HCT116 (cell line): ENCODE results near the gene ADARB2.

Experiments
- CBX3 ChIP-seq: IDR thresholded peaks from 2 replicates; pipeline ENCODE4 v1.6.1; 2012; ENCODE audit warnings: low read depth
- ELF1 ChIP-seq: IDR thresholded peaks from 2 replicates; pipeline ENCODE4 v1.6.1; 2012; ENCODE audit warnings: low read depth, borderline replicate concordance
- EZH2 ChIP-seq: fragments of 200-600 bp; sonication (generic); IDR thresholded peaks from 2 replicates; pipeline ENCODE4 v1.6.1; 2017; ENCODE audit warnings: antibody characterized with exemption, mixed run types
- EZH2phosphoT487 ChIP-seq: fragments of 200-600 bp; IDR thresholded peaks from 2 replicates; pipeline ENCODE4 v1.6.1; 2018; ENCODE audit warnings: antibody characterized with exemption, borderline replicate concordance
- POLR2A ChIP-seq: IDR thresholded peaks from 2 replicates; pipeline ENCODE4 v1.7.0; 2011; ENCODE audit warnings: borderline replicate concordance; ENCODE audit not compliant: insufficient read depth, insufficient read length; ENCODE audit errors: extremely low read depth
- RAD21 ChIP-seq: IDR thresholded peaks from 2 replicates; pipeline ENCODE4 v1.6.1; 2012; ENCODE audit warnings: low read depth, mild to moderate bottlenecking
- SRF ChIP-seq: IDR thresholded peaks from 2 replicates; pipeline ENCODE4 v1.6.1; 2012; ENCODE audit warnings: low read depth
- ZFX ChIP-seq: fragments of 450-650 bp; IDR thresholded peaks from 2 replicates; pipeline ENCODE4 v1.6.1; 2017
- TF ChIP-seq, protein P1 (sequence below), 3 experiments: fragments of 200-600 bp in 1 of 3; sonication (generic) in 1 of 3; IDR thresholded peaks in 2 of 3; conservative IDR thresholded peaks in 1 of 3; 2 replicates each; pipeline ENCODE4 v1.5.1; 2012 to 2017; ENCODE audit warnings: low read depth in 2 of 3, low read length in 2 of 3, antibody characterized with exemption in 1 of 3, borderline replicate concordance in 1 of 3, control low read depth in 1 of 3, mild to moderate bottlenecking in 1 of 3, mixed read lengths in 1 of 3, mixed run types in 1 of 3, moderate library complexity in 1 of 3; ENCODE audit not compliant: insufficient read depth in 1 of 3
- TF ChIP-seq, protein P2 (sequence below): IDR thresholded peaks from 2 replicates; pipeline ENCODE4 v1.6.1; 2012

DNA sequence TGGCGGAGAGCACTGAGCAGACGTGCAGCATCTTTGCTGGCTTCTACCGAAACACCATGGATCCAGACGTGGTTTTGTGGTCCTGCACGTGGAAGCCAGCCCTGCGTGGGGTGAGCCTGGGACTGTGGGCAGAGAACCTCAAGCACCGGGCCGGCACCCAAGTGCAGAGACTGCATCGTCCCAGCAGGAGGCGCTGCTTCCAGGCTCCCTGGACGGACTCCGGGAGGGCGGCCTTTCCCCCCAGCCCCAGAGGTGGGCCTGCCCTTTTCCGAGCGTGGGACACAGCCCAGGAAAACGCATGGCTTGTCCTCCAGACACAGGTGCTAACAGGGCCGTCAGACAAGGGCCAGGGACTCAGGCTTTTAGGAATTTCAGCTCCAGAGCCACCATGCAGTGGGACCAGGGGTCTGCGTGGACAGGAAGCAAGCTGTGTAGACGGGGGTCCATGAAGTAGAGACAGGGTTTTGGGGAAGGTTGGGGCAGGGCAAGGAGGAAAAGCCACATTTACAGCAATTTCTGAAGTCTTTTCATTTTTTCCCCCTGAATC, 377.2 kb downstream of the ADARB2 start:
- TF ChIP-seq, protein P1, sequence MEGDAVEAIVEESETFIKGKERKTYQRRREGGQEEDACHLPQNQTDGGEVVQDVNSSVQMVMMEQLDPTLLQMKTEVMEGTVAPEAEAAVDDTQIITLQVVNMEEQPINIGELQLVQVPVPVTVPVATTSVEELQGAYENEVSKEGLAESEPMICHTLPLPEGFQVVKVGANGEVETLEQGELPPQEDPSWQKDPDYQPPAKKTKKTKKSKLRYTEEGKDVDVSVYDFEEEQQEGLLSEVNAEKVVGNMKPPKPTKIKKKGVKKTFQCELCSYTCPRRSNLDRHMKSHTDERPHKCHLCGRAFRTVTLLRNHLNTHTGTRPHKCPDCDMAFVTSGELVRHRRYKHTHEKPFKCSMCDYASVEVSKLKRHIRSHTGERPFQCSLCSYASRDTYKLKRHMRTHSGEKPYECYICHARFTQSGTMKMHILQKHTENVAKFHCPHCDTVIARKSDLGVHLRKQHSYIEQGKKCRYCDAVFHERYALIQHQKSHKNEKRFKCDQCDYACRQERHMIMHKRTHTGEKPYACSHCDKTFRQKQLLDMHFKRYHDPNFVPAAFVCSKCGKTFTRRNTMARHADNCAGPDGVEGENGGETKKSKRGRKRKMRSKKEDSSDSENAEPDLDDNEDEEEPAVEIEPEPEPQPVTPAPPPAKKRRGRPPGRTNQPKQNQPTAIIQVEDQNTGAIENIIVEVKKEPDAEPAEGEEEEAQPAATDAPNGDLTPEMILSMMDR (IDR thresholded peaks at IDR 0.05 in 2 of 3, conservative IDR thresholded peaks at IDR 0.05 in 1 of 3; ENCODE audit: borderline replicate concordance in 1 of 3, insufficient read depth in 1 of 3, low read depth in 2 of 3, low read length in 2 of 3) = peak; percentile 11 to 74 (median 73); a peak in 5 of 6 replicates
- TF ChIP-seq POLR2A = no peak
- no peak for TF ChIP-seq EZH2
- 0 out of 2 replicates have a peak, but pooled peaks have one; percentile 12 for TF ChIP-seq RAD21
- TF ChIP-seq EZH2phosphoT487 = no peak
- TF ChIP-seq, protein P2, sequence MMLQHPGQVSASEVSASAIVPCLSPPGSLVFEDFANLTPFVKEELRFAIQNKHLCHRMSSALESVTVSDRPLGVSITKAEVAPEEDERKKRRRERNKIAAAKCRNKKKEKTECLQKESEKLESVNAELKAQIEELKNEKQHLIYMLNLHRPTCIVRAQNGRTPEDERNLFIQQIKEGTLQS = no peak
- TF ChIP-seq SRF = no peak
- TF ChIP-seq ZFX = no peak
- no peak for TF ChIP-seq CBX3
- TF ChIP-seq ELF1 = no peak
